HG02798 (cell line): ENCODE measurements around the gene EEF1E1.
A peak's percentile ranks its signal among the peaks of the same experiment; 100 is the strongest.

ENCODE experiments used
- ATAC-seq: cut with Tn5 transposase; IDR thresholded peaks from one replicate; pipeline ENCODE4 v1.9.1; 2021; ENCODE audit warnings: mild to moderate bottlenecking; ENCODE audit not compliant: unreplicated experiment, poor library complexity

The EEF1E1 gene

DNA sequence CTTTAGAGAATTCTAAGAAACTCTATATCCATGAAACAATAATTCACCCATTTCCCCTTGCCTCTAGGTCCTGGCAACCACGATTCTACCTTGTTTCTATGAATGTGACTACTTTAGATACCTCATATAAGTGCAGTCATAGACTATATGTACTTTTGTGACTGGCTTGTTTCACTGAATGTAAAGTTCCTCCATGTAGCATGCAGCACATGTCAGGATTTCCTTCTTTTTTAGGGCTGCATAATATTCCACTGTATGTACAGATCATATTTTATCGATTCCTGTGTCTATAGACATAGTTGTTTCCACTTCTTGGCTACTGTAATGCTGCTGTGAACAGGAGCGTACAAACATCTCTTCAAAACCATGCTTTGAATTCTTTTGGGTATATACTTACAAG is 11.7 kb downstream of the EEF1E1 start:
- no peak for ATAC-seq

GRCh38 chr6:8088886-8089285 is 13.5 kb downstream of the EEF1E1 start:
- ATAC-seq: no peak

GRCh38 chr6:8087870-8088754 is 14.2 kb downstream of the EEF1E1 start:
- no peak for ATAC-seq

- ATAC-seq: no peak
These were observed 15.5 kb downstream of the EEF1E1 start for GRCh38 chr6:8086755-8087306.

DNA sequence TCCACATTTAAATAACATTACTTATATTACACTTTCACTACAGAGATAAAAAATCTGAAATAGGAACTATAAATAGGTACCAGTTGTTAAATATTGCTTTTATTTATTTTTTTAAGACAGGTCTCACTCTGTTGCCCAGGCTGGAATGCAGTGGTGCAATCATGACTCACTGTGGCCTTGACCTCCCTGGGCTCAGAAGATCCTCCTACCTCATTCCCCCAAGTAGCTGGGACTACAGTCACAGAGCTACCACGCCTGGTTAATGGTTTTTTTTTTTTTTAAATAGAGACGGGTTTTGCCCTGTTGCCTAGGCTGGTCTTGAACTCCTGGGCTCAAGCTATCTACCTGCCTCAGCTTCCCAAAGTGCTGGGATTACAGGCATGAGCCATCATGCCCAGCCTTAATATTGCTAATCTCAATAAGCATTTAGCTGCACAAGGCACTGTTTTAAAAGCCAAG is 17.3 kb downstream of the EEF1E1 start:
- ATAC-seq: no peak

- ATAC-seq: no peak
These were observed 17.8 kb downstream of the EEF1E1 start for GRCh38 chr6:8084586-8084985.

DNA sequence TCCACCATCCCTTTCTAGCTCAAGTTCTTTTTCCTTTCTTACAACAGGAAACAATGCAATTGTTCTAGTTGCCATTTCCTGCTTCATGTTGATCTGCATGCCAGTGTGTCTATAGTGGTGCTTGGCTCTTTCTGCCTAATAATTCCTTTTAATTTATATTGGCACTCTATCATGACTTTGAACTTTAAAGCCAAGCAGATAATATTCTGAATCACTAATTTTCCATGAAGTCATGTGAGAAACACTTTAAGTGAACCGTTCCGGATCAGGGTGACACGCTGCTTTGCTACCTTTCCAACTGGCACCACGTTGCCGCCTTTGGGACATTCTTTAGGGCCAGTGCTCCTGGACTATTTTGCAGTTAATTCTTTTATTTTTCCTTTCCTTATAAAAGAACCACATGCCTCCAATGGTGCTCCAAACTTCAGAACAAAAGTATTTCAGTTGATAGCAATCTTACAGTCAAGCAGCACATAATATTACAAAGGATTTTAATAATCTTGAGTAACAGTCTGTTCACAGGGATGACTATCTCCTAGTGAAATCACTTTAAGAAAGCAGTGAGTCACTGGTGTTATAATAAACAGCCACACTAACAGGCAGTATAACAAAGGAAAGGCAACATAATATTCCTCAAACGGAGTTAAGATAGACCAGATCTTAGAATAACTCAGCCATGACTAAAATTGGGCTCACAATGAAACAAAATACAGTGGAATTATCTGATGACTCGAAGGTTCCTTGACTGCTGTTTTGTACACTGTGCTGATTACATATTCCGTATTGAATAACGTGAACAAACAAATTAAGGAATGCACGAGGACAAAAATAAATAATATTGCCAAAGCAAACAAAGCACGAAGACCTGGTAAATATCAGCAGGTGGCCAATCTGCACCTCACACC is 19.1 kb downstream of the EEF1E1 start:
- ATAC-seq: no peak

DNA sequence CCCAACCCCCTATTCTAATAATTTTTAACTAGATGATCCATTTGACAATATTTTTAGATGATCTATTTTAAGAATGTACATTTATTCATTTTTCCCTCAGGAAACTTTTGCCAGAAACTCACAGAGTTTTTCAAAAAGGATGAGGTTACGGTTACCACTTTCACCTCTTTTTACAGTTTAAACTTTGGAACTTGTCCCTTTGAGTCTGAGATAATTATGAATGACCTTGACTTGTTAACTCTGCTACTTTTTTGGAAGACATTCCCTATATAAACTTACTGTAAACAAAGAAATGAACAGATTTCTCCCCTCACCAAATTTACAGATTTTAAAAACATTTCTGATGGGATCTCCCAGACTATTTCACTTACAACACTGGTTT is 19.8 kb downstream of the EEF1E1 start:
- no peak for ATAC-seq

GRCh38 chr6:8080362-8081151 is 21.8 kb downstream of the EEF1E1 start:
- ATAC-seq: no peak

DNA sequence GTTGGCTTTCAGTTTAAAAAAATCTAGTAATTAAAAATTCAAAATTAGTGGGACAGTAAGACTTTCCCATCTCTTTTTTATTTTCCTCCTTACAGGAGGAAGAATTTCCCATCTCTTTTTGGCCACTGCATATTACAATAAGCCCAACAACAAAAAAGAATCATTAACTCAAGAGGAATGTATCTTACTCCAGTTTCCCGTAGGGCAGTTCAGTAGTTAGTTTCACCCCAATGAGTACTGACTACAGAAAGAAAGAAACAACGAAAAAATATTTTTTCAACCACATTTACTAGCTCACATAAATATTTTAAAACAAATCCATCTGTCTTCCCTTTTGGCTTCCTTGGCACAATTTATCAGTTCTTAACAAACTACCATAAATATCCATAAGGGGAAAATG is 23.2 kb downstream of the EEF1E1 start:
- ATAC-seq: no peak

GRCh38 chr6:8077991-8078390 is 24.4 kb downstream of the EEF1E1 start:
- ATAC-seq: no peak

DNA sequence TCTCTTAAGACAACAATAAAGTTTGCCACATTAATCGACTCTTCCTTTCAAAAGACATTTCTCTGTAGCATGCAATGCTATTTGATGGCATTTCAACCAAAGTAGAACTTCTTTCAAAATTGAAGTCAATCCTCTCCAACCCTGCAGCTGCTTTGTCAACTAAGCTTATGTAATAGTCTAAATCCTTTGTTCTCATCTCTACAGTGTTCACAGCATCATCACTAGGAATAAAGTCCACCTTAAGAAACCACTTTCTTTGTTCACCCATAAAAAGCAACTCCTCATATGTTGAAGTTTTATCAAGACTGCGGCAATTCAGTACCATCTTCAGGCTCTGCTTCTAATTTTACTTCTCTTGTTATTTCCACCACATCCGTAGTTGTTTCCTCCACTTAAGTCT is 26.6 kb downstream of the EEF1E1 start:
- no peak for ATAC-seq

- ATAC-seq: no peak
These were observed 27.2 kb downstream of the EEF1E1 start for GRCh38 chr6:8075185-8075584.

GRCh38 chr6:8074213-8074612 is 28.1 kb downstream of the EEF1E1 start:
- no peak for ATAC-seq

GRCh38 chr6:8073758-8074157 is 28.6 kb downstream of the EEF1E1 start:
- no peak for ATAC-seq

DNA sequence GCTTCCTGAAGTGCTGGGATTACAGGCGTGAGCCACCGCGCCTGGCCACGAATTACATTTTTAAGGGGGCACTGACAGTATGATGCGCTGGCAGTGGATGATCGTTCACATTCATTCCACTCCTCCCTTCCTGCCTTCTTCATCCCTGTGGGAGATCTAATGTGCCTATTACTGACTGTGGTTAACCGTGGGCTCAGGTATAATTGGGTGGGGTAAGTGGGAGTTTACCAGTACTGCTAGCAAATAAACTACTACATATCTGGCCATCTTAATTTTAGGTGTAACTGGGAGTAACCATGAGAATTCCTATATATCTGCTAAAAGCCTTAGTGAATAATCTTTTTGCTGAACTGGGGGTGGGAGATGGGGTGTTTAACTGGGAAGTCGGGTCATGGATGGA is 31.6 kb downstream of the EEF1E1 start:
- ATAC-seq: no peak

- ATAC-seq: no peak
These were observed 32.6 kb downstream of the EEF1E1 start for GRCh38 chr6:8069631-8070284.

- no peak for ATAC-seq
These were observed 33.2 kb downstream of the EEF1E1 start for GRCh38 chr6:8069151-8069550.

DNA sequence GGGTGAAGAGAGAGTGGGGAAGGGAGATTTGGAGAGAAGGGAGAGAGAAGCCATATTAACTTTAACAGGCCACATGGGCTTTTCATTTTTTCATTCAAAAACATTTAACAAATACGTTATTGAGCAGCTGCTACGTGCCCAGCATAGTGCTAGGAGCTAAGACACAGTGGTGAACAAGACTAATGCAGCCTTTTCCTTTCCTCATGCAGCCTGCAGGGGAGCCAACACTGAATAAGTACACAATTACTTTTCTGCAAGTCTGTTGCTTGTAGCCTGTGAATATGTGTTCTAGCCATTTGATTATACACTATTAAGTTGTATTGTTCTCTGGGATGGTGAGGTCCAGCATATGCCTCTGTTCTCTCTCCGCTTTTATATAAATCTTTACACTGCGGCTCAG is 36.2 kb downstream of the EEF1E1 start:
- ATAC-seq: no peak

GRCh38 chr6:8065519-8065911 is 36.8 kb downstream of the EEF1E1 start:
- peak; percentile 67 for ATAC-seq
